NT2/D1 (cell line): ENCODE results near the gene KRTAP10-7.

ENCODE experiments used
- SUZ12 ChIP-seq: IDR thresholded peaks from 2 replicates; pipeline ENCODE4 v1.6.1; 2011; ENCODE audit not compliant: insufficient read length, insufficient read depth; ENCODE audit errors: extremely low read depth
- YY1 ChIP-seq: IDR thresholded peaks from 2 replicates; pipeline ENCODE4 v1.6.1; 2011; ENCODE audit not compliant: insufficient read length, insufficient read depth
- ZNF274 ChIP-seq: IDR thresholded peaks from 2 replicates; pipeline ENCODE4 v1.6.1; 2011; ENCODE audit warnings: mild to moderate bottlenecking, low read depth, low read length

DNA sequence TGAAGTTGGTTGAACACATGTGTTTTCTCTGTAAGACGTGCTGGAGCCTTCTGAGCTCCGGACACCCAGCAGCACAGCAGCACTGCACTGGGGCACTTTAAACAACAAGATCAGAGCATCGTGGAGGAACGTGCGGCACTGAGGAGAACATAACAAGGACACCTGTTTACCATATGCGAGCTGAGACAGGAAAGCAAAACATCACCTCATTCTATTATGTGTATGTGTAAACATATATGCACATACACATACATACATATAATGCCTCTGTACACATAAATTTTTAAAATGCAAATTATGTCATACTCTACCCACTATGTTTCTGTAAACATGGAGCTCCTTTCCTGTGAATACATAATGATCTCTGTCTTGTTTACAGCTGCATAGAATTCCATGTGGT is 4.9 kb upstream of the KRTAP10-7 start:
- TF ChIP-seq YY1 (no peak), SUZ12 (no peak), ZNF274 (no peak)
